OCI-LY1 (cell line): ENCODE data around the gene CREB5.

Experiments used
- H2AFZ ChIP-seq: fragments of 200-600 bp; sonication (generic), shearing (Covaris generic); 2 replicates; pipeline ENCODE4 v1.6.0; 2014; ENCODE audit warnings: antibody characterized with exemption, mild to moderate bottlenecking, low read length
- H3F3A ChIP-seq: fragments of 200-600 bp; sonication (generic), shearing (Covaris generic); 2 replicates; pipeline ENCODE4 v1.6.0; 2014; ENCODE audit warnings: mild to moderate bottlenecking, antibody characterized with exemption, low read length, moderate library complexity; ENCODE audit not compliant: insufficient read depth
- H3K27ac ChIP-seq: fragments of 200-600 bp; sonication (generic); 2 replicates; pipeline ENCODE4 v1.5.1; 2014; ENCODE audit warnings: low read length, mixed run types, mild to moderate bottlenecking, low read depth; ENCODE audit not compliant: poor library complexity, severe bottlenecking
- H3K27me3 ChIP-seq: fragments of 200-600 bp; sonication (generic); 2 replicates; pipeline ENCODE4 v1.6.0; 2014; ENCODE audit warnings: antibody characterized with exemption, mild to moderate bottlenecking, low read length, moderate library complexity; ENCODE audit not compliant: insufficient read depth
- H3K36me3 ChIP-seq: fragments of 200-600 bp; sonication (generic); 2 replicates; pipeline ENCODE4 v1.6.1; 2014; ENCODE audit warnings: mild to moderate bottlenecking, antibody characterized with exemption, low read length, moderate library complexity, mixed read lengths; ENCODE audit not compliant: insufficient read depth
- H3K4me1 ChIP-seq: fragments of 200-600 bp; sonication (generic); 2 replicates; pipeline ENCODE4 v1.5.1; 2014; ENCODE audit warnings: mild to moderate bottlenecking, low read length, moderate library complexity; ENCODE audit not compliant: insufficient read depth, severe bottlenecking
- H3K4me2 ChIP-seq: fragments of 200-600 bp; sonication (generic), shearing (Covaris generic); 2 replicates; pipeline ENCODE4 v1.6.1; 2014; ENCODE audit warnings: low read length
- H3K4me3 ChIP-seq: fragments of 200-600 bp; sonication (generic); 2 replicates; pipeline ENCODE4 v1.5.1; 2014; ENCODE audit warnings: low read length, low read depth, mild to moderate bottlenecking, mixed read lengths; ENCODE audit not compliant: poor library complexity, severe bottlenecking
- H3K79me2 ChIP-seq: fragments of 200-600 bp; shearing (Covaris generic); 2 replicates; pipeline ENCODE4 v1.6.1; 2016; ENCODE audit warnings: mixed run types, low read length, mixed read lengths; ENCODE audit not compliant: insufficient read depth
- H3K9ac ChIP-seq: fragments of 200-600 bp; sonication (generic), shearing (Covaris generic); 2 replicates; pipeline ENCODE4 v1.6.1; 2014; ENCODE audit warnings: mild to moderate bottlenecking, low read length, mixed read lengths
- H3K9me2 ChIP-seq: fragments of 200-600 bp; sonication (generic), shearing (Covaris generic); 2 replicates; pipeline ENCODE4 v1.6.1; 2014; ENCODE audit warnings: low read depth, mild to moderate bottlenecking, low read length, mixed read lengths
- H3K9me3 ChIP-seq: fragments of 200-600 bp; shearing (Covaris generic); 2 replicates; pipeline ENCODE4 v1.6.1; 2014; ENCODE audit warnings: low read length, mixed read lengths
- H4K20me1 ChIP-seq: fragments of 200-600 bp; sonication (generic), shearing (Covaris generic); 2 replicates; pipeline ENCODE4 v1.6.0; 2016; ENCODE audit warnings: mild to moderate bottlenecking, low read length; ENCODE audit not compliant: insufficient read depth
- CTCF ChIP-seq: fragments of 200-600 bp; sonication (generic), shearing (Covaris generic); IDR thresholded peaks from 2 replicates; pipeline ENCODE4 v1.5.1; 2017; ENCODE audit warnings: mild to moderate bottlenecking, antibody characterized with exemption, low read length, moderate library complexity, mixed read lengths
- EZH2 ChIP-seq: fragments of 200-600 bp; sonication (generic), shearing (Covaris generic); IDR thresholded peaks from 2 replicates; pipeline ENCODE4 v1.8.0; 2017; ENCODE audit warnings: borderline replicate concordance, mixed run types, mild to moderate bottlenecking, antibody characterized with exemption, low read length, moderate library complexity, mixed read lengths

Gene CREB5

GRCh38 chr7:28591041-28591674 is 178.8 kb downstream of the CREB5 start:
- Histone ChIP-seq H2AFZ (no peak overlapping the region), H4K20me1 (no peaks in the 10 kb centered on the region), H3K9me2 (no peaks in the 10 kb centered on the region), H3K27me3 (no peaks in the 10 kb centered on the region), H3K79me2 (0 out of 2 replicates have a peak, but pooled peaks cover 6% of the 10 kb centered on the region), H3F3A (no peaks in the 10 kb centered on the region), H3K36me3 (peaks cover 22% of the 10 kb centered on the region), H3K4me3 (no peak overlapping the region), H3K4me1 (peaks cover 61% of the 10 kb centered on the region), H3K27ac (no peak overlapping the region), H3K4me2 (no peak overlapping the region), H3K9me3 (no peaks in the 10 kb centered on the region), H3K9ac (no peak overlapping the region)
- TF ChIP-seq CTCF (no peak), EZH2 (no peak)

GRCh38 chr7:28591725-28592349 is 179.5 kb downstream of the CREB5 start:
- Histone ChIP-seq H3F3A (no peaks in the 10 kb centered on the region), H3K27ac (no peak overlapping the region), H4K20me1 (no peaks in the 10 kb centered on the region), H3K4me2 (no peak overlapping the region), H3K27me3 (no peaks in the 10 kb centered on the region), H3K9me2 (no peaks in the 10 kb centered on the region), H3K4me3 (no peak overlapping the region), H3K79me2 (0 out of 2 replicates have a peak, but pooled peaks cover 6% of the 10 kb centered on the region), H3K36me3 (peaks cover 27% of the 10 kb centered on the region), H2AFZ (no peak overlapping the region), H3K4me1 (peaks cover 57% of the 10 kb centered on the region), H3K9ac (no peak overlapping the region), H3K9me3 (no peaks in the 10 kb centered on the region)
- TF ChIP-seq CTCF, result no peak
- TF ChIP-seq EZH2, result no peak

GRCh38 chr7:28592861-28593260 is 180.5 kb downstream of the CREB5 start:
- H3K27me3 ChIP-seq, result no peaks in the 10 kb centered on the region
- no peaks in the 10 kb centered on the region for H3K9me2 ChIP-seq
- no peak overlapping the region for H3K9ac ChIP-seq
- H3K36me3 ChIP-seq, result peaks cover 29% of the 10 kb centered on the region
- H3K9me3 ChIP-seq, result no peaks in the 10 kb centered on the region
- H2AFZ ChIP-seq, result no peak overlapping the region
- 0 out of 2 replicates have a peak, but pooled peaks cover 3% of the 10 kb centered on the region for H3K79me2 ChIP-seq
- peaks cover 46% of the 10 kb centered on the region for H3K4me1 ChIP-seq
- H3F3A ChIP-seq, result no peaks in the 10 kb centered on the region
- no peak overlapping the region for H3K4me3 ChIP-seq
- TF ChIP-seq EZH2 (no peak), CTCF (no peak)
- H4K20me1 ChIP-seq, result no peaks in the 10 kb centered on the region
- no peak overlapping the region for H3K4me2 ChIP-seq
- H3K27ac ChIP-seq, result no peak overlapping the region
